ENCODE measurements around the gene ZNF500.
"Not testable (repeated sequence)": the region's sequence is repeated elsewhere in the genome, so short reads cannot be mapped to it uniquely, and the experiment has no call there.

ZNF500 gene

DNA sequence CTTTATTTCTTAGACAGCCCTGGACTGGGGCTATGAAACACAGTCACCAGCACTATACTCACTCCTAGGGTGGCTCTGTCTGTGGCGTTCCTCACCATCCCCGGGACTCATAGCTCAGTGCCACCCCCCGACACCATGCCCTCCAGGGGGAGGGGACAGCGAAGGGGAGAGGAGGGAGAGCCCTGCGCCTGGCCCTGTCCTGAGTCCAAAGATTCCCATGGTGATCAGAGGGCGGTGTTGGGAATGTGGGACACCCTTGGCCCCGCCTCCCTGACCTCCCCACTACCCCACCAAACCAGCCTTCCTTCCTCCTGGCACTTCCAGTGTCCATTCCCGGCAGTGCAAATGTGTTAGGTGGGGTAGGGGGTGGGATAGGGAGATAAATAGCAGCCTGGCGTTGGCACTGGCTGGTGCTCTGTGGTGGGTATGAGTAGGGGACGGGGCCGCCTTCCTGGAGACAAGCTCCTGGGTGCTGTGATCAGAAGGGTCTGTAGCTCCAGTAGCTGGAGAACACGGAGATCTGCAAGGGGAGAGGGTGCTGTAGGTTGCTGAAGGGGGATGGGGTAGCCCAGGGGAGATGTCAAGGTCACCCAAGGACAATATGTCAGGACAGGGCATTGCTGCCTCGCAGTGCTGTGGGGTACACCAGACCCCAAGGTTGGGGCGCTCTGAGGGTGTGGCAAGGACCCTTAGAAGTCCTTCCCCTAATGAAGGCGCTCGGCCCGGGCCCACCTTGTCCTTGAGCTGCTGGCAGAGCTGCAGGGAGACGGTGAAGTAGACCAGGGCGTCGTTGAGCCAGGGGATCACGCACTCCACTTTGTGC lies 30.2 kb upstream of the ZNF500 start:
- DNase-seq (ENCODE audit: low read depth, low spot score), result no peak

DNA sequence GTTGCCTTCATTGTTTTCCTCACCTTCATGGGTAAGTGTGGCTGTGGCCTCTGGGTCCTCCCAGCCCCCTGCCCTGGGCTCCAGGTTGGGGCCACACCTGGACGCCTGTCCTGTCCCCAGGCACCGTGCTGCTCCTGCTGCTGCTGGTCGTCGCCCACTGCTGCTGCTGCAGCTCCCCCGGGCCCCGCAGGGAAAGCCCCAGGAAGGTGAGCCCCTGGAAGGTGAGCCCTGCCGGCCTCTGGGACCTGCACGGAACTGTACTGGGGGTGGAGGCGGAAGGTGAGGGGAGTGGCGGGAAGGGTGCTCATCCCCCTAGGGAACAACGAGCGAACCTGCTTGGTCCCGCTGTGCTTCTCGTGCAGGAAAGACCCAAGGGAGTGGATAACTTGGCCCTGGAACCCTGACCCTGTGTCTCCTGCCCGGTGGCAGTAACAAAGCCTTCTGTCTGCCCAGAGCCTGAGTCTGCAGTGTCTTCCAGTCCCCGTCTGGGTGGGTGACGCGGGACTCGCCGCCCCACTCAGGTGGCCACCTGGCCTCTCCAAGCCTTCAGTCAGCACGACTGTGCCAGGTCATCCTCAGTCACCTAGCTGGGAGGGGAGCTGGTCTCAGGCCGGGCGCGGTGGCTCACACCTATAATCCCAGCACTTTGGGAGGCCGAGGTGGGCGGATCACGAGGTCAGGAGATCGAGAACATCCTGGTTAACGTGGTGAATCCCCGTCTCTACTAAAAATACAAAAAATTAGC lies 29.0 kb upstream of the ZNF500 start:
- no peak for DNase-seq (ENCODE audit: low read depth, low spot score)

GRCh38 chr16:4795181-4795827 lies 28.3 kb upstream of the ZNF500 start, which contains the start of gene SMIM22:
Gene SMIM22 (plus strand): TSS chr16:4795369. CDS start chr16:4795735, 366 bp downstream.
- DNase-seq (ENCODE audit: low read depth, low spot score), result no peak

DNA sequence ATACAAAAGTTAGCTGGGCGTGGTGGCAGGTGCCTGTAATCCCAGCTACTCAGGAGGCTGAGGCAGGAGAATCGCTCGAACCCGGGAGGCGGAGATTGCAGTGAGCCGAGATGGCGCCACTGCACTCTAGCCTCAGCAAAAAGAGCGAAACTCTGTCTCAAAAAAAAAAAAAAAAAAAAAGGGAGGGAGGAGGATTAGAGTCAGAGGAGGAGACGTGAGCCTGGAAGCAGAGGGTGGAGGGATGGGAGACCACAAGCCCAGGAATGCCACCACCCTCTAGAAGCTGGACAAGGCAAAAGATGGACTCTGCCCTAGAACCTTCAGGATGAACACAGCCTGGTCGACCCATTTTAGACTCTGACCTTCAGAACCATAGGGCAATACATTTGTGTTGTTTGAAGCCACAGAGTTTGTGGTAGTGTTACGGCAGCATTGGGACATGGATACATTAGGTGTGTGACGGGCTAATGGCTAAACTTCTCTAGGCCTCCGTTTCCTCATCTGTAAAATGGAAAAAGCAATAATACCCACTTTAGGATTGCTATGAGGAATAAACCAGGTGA lies 26.1 kb upstream of the ZNF500 start:
- no peak for DNase-seq (ENCODE audit: low read depth, low spot score)

DNA sequence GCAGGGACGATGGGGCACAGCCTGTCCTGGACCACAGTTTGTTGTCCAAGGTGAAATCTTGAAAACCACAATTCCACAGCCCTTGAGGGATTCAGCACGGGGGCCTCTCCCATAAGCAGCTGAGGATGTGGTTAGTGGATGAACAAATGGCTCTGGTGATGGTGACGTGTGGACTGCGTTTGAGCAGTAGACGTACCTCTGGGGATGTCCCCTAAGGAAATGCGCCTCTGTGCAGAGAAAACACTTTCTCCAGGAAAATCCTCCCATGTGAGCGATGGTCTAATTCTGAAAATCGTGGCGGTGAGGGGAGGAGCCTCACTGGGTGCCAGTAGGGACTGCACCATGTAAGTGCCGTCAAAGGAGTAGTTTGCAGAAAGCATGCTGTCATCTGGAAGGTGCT lies 23.9 kb upstream of the ZNF500 start:
- DNase-seq (ENCODE audit: low read depth, low spot score), result no peak

GRCh38 chr16:4790261-4790660 lies 23.3 kb upstream of the ZNF500 start:
- no peak for DNase-seq (ENCODE audit: low read depth, low spot score)

DNA sequence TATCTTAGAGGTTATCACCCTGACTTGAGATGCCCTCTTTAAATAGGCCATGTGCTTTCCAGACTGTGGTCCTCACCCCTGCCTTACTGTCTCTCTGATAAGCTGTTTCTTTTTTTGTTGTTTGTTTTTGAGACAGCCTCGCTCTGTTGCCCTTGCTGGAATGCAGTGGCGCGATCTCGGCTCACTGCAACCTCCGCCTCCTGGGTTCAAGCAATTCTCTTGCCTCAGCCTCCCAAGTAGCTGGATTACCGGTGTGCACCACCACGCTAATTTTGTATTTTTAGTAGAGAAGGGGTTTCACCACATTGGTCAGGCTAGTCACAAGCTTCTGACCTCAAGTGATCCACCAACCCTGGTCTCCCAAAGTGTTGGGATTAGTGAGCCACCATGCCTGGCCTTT lies 21.9 kb upstream of the ZNF500 start:
- DNase-seq (ENCODE audit: low read depth, low spot score), result no peak

- DNase-seq (ENCODE audit: low read depth, low spot score), result no peak
Observed at GRCh38 chr16:4788489-4788889, 21.5 kb upstream of the ZNF500 start.

DNA sequence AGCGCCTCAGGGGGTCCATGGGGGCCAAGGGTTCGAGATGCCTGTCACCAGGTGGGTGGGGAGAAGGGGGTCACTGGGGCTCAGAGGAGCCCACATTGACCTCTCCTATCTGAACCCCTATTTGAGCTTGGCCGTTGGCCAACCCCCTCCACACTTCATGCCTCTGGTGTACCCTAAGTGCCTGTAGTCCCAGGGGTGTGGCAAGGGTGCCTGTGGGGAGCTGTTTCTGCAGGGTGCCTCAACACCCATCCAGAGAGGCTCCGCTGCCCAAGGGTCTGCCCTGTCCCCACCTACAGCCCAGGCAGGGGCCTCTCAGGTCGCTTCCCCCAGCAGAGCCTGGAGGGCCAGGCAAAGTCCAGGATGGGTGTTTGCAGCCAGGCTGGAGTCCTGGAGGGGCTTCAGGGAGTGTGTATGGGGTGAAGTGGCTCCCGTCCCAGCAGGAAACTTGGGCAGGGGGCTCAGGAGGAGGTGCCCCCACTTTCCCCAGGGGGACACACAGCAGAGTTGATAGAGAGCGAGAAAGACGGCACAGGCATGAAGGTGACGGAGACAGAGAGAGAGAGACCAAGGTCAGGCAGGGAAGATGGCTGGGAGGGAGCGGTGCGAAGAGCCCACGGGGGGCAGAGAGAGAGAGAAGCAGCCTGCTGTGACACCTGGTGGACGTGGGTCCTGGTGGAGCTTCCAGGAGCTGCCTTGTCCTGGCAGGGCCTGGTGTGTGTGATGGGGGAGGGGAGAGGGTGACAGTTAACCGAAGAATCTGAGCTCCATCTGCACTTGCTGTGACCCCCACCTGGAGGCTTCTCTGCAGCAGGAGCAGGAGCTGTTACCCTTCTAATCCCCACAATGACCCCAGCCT lies 20.9 kb upstream of the ZNF500 start, which contains the start of gene SEPTIN12:
Gene SEPTIN12, minus strand, starts transcription at position 719 of the 856 bp plus-strand sequence. Its CDS starts 700 bp downstream, at position 19.
- no peak for DNase-seq (ENCODE audit: low read depth, low spot score)

DNA sequence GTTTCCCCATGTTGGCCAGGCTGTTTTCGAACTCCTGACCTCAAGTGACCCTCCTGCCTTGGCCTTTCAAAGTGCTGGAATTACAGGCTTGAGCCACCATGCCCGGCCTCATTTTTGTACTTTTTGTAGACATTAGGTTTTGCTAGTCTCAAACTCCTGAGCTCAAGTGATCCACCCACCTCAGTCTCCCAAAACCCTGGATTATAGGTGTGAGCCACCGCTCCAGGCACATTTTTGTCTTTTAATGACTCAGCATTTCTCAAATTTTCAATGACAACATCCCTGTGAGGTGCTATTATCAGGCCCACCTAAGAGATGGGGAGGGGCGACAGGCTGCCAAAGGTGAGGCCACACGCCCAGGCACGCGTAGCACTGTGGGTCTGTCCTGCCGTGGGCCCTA lies 20.1 kb upstream of the ZNF500 start:
- DNase-seq (ENCODE audit: low read depth, low spot score), result no peak

GRCh38 chr16:4785758-4786433 lies 18.9 kb upstream of the ZNF500 start:
- no peak for DNase-seq (ENCODE audit: low read depth, low spot score)

DNA sequence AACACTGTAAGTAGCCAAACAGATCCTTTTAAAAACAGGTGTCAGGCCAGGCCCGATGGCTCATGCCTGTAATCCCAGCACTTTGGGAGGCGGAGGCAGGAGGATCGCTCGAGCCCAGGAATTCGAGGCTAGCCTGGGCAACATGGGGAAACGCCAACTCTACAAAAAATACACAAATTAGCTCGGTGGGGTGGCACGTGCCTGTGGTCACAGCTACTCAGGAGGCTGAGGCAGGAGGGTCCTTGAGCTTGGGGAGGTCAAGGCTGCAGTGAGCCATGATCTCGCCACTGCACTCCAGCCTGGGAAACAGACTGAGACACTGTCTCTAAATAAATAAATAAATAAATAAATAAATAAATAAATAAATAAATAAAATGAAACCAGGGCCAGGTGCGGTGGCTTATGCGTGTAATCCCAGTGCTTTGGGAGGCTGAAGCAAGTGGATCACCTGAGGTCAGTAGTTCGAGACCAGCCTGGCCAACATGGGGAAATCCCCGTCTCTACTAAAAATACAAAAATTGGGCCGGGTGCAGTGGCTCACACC lies 17.6 kb upstream of the ZNF500 start:
- not testable (repeated sequence) for DNase-seq (ENCODE audit: low read depth, low spot score)

- no peak for DNase-seq (ENCODE audit: low read depth, low spot score)
Observed at GRCh38 chr16:4783951-4784336, 17.0 kb upstream of the ZNF500 start.

DNA sequence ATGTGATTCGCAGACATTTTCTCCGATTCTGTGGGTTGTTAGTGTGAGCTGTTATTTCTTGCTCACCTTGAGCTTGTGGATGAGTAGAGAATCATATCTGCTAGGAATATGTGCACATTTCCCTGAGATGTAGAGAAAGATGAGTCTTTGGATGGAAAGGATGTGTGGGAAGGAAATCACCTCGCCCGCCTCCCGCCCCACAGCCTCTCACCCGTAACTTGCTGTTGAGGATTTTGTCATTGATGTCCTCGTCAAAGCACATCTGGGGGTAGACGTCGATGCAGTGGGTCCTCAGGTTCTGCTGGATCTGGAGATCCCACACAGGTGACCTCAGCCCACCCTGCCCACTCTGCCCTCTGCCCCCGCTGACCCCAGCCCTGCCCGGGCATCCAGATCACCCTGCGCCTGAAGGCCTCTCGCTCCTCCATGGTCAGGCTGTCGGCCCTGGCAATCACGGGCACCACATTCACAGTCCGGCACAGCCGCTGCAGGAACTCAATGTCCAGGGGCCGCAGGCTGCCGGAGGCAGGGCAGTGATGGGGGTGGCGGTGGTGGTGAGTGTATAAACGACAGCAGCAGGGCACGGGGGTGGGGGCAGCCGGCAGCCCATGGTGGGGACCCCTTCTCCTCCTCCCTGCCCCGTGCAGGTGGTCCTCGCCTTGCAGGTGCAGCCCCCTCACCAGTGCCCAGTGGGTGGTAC lies 16.4 kb upstream of the ZNF500 start:
- no peak for DNase-seq (ENCODE audit: low read depth, low spot score)

DNA sequence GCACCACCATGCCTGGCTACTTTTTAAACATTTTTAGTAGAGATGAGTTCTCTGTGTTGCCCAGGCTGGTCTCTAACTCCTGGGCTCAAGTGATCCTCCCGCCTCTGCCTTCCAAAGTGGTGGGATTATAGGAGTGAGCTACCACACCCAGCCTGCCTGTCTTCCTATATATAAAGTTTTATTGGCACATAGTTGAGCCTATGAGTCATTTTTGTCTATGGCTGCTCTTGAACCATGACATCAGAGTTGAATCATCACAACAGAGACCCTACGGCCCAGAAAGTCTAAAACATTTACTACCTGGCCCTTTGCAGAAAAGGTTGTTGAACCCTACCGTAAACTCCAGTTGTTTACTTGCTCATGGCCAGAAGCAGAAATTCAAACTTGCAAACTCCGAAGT lies 13.3 kb upstream of the ZNF500 start:
- no peak for DNase-seq (ENCODE audit: low read depth, low spot score)

GRCh38 chr16:4778050-4778392 lies 11.1 kb upstream of the ZNF500 start:
- DNase-seq (ENCODE audit: low read depth, low spot score), result no peak

- no peak for DNase-seq (ENCODE audit: low read depth, low spot score)
Observed at GRCh38 chr16:4777339-4778049, 10.5 kb upstream of the ZNF500 start.

- no peak for DNase-seq (ENCODE audit: low read depth, low spot score)
Observed at GRCh38 chr16:4776141-4776705, 9.3 kb upstream of the ZNF500 start.

DNA sequence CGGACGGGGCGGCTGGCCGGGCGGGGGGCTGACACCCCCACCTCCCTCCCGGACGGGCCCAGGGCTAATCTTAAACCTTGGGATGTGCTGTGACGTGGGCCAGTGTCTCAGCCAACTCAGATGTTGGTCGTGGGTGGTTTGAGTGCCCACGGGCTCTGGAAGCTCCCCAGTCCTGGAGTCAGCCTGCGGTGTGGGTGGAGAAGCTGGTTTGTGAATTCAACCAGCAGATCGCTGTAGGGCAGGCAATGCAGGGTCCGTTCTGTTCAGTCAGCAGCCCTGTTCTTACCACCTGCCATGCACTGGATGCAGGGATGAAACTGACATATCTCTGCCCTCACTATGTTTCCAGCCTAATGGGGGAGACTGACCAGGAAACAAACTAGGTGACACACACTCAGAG lies 8.0 kb upstream of the ZNF500 start:
- DNase-seq (ENCODE audit: low read depth, low spot score), result no peak
